Mesenchymal stem cell (in vitro differentiated cells and primary cell): ENCODE measurements around the gene COG4. TPM values are rescaled to one million over a fixed set of nuclear protein-coding genes. Genes with fewer than 3 reads are reported as not detected.

ENCODE experiments used
- small RNA-seq: library from polyadenylated mRNA; stranded (forward); fragments of <200 nt; extraction: miRNeasy Mini kit (QIAGEN cat#:217004); gene quantifications from one replicate; pipeline ENCODE3, GENCODE V24; 2013; ENCODE audit warnings: low read depth

The COG4 gene

Small RNA genes within 50 kb of the gene (small RNA-seq; reads per million reads assigned to genes)
- gene RNU6-23P (1.7 reads per million), gene RPS27P26 (not detected), gene SNORD111 (29.3 reads per million, percentile 89 among the genes with 10 or more reads in this experiment), gene SNORD111B (583 reads per million, percentile 96 among the genes with 10 or more reads in this experiment)
